ENCODE measurements around the gene GPR135. TPM values are rescaled to one million over a fixed set of nuclear protein-coding genes. Genes with fewer than 3 reads are reported as not detected.

GPR135 gene
- total RNA-seq, 1 donor from 2014 or later = 3.4 TPM

GRCh38 chr14:59439256-59439965 is 25.8 kb downstream of the GPR135 start:
- H3K9me3 ChIP-seq = no peaks in the 10 kb centered on the region
- intact Hi-C loops (cut with DNase I) = no loop called here
- no peaks in the 10 kb centered on the region for H3K36me3 ChIP-seq
- TF ChIP-seq CTCF (IDR thresholded peaks at IDR 0.05) = no peak
- H3K27ac ChIP-seq = no peak overlapping the region
- H3K4me1 ChIP-seq = peaks cover 4% of the 10 kb centered on the region
- ATAC-seq = no peak
- no peak for DNase-seq
- no peak overlapping the region for H3K4me3 ChIP-seq
- no peaks in the 10 kb centered on the region for H3K27me3 ChIP-seq (ENCODE audit: low read depth)

- no peaks in the 10 kb centered on the region for H3K9me3 ChIP-seq
- H3K4me1 ChIP-seq = no peaks in the 10 kb centered on the region
- H3K4me3 ChIP-seq = no peak overlapping the region
- intact Hi-C loops (cut with DNase I) = no loop called here
- ATAC-seq = no peak
- no peaks in the 10 kb centered on the region for H3K27me3 ChIP-seq (ENCODE audit: low read depth)
- DNase-seq = no peak
- no peak overlapping the region for H3K27ac ChIP-seq
- no peak for TF ChIP-seq CTCF (IDR thresholded peaks at IDR 0.05)
- H3K36me3 ChIP-seq = no peaks in the 10 kb centered on the region
These were observed 27.0 kb downstream of the GPR135 start for GRCh38 chr14:59438195-59438647.

GRCh38 chr14:59435987-59436386 is 29.2 kb downstream of the GPR135 start:
- Histone ChIP-seq H3K36me3 (no peaks in the 10 kb centered on the region), H3K27me3 (ENCODE audit: low read depth) (no peaks in the 10 kb centered on the region), H3K27ac (no peak overlapping the region), H3K4me1 (no peaks in the 10 kb centered on the region), H3K9me3 (no peaks in the 10 kb centered on the region), H3K4me3 (no peak overlapping the region)
- TF ChIP-seq CTCF (IDR thresholded peaks at IDR 0.05) = no peak
- no peak for DNase-seq
- no peak for ATAC-seq
- intact Hi-C loops (cut with DNase I) = no loop called here

- ATAC-seq = no peak
- intact Hi-C loops (cut with DNase I) = no loop called here
- no peak overlapping the region for H3K4me3 ChIP-seq
These were observed 30.1 kb downstream of the GPR135 start for GRCh38 chr14:59435101-59435500.

DNA sequence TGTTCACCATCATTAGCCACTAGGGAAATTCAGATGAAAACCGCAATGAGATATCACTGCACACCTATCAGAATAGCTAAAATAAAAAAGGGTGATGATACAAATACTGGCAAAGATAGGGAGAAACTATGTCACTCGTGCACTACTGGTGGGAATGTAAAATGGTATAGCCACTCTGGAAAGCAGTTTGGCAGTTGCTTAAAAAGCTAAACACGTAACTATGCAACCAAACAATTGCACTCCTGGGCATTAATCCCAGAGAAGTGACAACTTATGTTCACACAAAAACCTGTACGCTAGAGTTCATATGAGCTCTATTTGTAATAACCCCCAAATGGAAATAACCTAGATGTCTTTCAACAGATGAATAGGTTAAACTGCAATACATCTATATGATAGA is 35.4 kb downstream of the GPR135 start:
- DNase-seq (no peak), ATAC-seq (no peak)
- no peaks in the 10 kb centered on the region for H3K27me3 ChIP-seq (ENCODE audit: low read depth)
- TF ChIP-seq CTCF (IDR thresholded peaks at IDR 0.05) = no peak
- intact Hi-C loops (cut with DNase I) = no loop called here
- no peak overlapping the region for H3K4me3 ChIP-seq
- H3K4me1 ChIP-seq = no peaks in the 10 kb centered on the region
- no peaks in the 10 kb centered on the region for H3K9me3 ChIP-seq
- H3K36me3 ChIP-seq = no peaks in the 10 kb centered on the region
- no peak overlapping the region for H3K27ac ChIP-seq

More at GRCh38 chr14:59435101-59435500, 30.1 kb downstream of the GPR135 start:
- Histone ChIP-seq H3K27ac (no peak overlapping the region), H3K27me3 (ENCODE audit: low read depth) (no peaks in the 10 kb centered on the region), H3K4me1 (no peaks in the 10 kb centered on the region), H3K9me3 (no peaks in the 10 kb centered on the region), H3K36me3 (no peaks in the 10 kb centered on the region)
- no peak for TF ChIP-seq CTCF (IDR thresholded peaks at IDR 0.05)
- no peak for DNase-seq
